A375 (cell line): Measurements from ENCODE around the gene TGFBR3. TPM values are rescaled to one million over a fixed set of nuclear protein-coding genes. Genes with fewer than 3 reads are reported as not detected.

Experiments
- small RNA-seq: library from RNA; depleted of rRNA; stranded (forward); fragments of <200 nt; gene quantifications from one replicate; pipeline ENCODE3, GENCODE V24; 2014
- total RNA-seq: library from RNA; depleted of rRNA; stranded (reverse); fragments of >200 nt; shearing (Covaris generic); gene quantifications from 2 replicates; pipeline ENCODE4 v1.2.3, GENCODE V29; 2014; rRNA removed

Gene TGFBR3
- 0.56 and 0.72 TPM in 2 replicates for total RNA-seq

DNA sequence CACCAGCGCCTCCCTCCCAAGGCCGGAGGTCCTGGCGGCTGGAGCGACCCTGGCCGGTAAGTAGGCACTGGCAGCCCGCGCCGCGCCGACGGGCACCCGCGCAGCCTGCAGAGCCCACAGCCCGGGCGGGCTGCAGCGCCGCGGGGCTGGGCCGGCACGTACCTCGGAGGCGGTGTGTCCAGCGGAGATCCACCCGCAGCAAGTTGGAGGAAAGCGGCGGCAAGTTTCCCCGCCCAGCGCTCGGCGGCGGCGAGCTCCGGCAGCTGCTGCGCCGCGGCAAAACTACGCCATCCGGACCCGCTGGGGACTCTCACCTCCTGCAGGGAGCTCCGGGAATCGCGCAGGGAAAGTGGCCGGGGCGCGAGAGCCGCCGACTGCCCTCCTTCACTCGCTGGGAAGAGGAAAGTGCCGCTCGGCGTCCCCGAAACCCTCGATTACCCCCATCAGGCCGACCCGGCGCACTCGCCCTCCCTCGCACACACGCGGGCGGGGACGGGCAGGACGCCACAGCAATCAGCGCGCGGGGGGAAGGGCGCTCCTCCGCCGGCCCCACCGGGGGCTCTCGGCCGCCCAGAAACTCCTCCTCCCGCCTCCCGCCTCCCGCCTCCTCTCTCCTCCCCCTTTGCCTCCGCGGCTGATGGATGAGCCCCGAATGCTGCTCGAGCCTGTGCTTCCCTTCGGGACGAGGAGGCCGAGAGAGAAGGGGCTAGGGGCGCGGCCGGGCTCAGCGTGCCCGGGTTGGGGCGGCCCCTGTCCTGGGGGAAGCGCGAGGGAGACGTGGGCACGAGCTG lies at the start of gene TGFBR3:
Gene TGFBR3, minus strand, starts transcription at position 436 of the 791 bp plus-strand sequence. CDS start 24,620 bp downstream, outside the sequence.

Small RNA genes within 50 kb of the gene (small RNA-seq; reads per million reads assigned to genes)
- not detected for gene RN7SL653P

Other genes starting within 250 kb of the TGFBR3 start
- gene BRDT, start 63.2 kb upstream of the TGFBR3 start, total RNA-seq: not detected in 2 replicates
- 6.6 and 6.7 TPM in 2 replicates for gene EPHX4, start 143.8 kb upstream of the TGFBR3 start, total RNA-seq
- gene SETSIP, start 189.3 kb upstream of the TGFBR3 start, total RNA-seq: 0.15 and 0.48 TPM in 2 replicates
- gene BTBD8, start 194.2 kb upstream of the TGFBR3 start, total RNA-seq: 1.6 and 2.3 TPM in 2 replicates